Lung (tissue), 12 donors: Measurements from ENCODE around the gene RHEBL1. TPM values are rescaled to one million over a fixed set of nuclear protein-coding genes. Genes with fewer than 3 reads are reported as not detected.

Source experiments
- ATAC-seq: fragments of 200-7000 bp; cut with Tn5 transposase; one replicate; pipeline ENCODE4 v1.9.1; 2020; ENCODE audit warnings: moderate number of reproducible peaks; ENCODE audit not compliant: insufficient read depth, low FRiP score
- DNase-seq, 3 donors: peaks; one replicate each; pipeline ENCODE4 v3.0.0-alpha.2; 2013 to 2017
- H3K27ac ChIP-seq, 2 donors: one replicate each; pipeline ENCODE4 v1.5.1; 2013; ENCODE audit warnings: mild to moderate bottlenecking in 2 of 2, moderate library complexity in 2 of 2, control low read depth in 1 of 2, inconsistent platforms in 1 of 2, low read depth in 1 of 2, low read length in 1 of 2
- H3K27me3 ChIP-seq, 3 donors: one replicate each; pipeline ENCODE4 v1.5.1; 2013; ENCODE audit warnings: low read length in 2 of 3; ENCODE audit not compliant: control insufficient read depth in 3 of 3, insufficient read depth in 3 of 3
- H3K36me3 ChIP-seq, 4 donors: one replicate each; pipeline ENCODE4 v1.5.1; 2013; ENCODE audit warnings: low read length in 4 of 4, mild to moderate bottlenecking in 1 of 4, moderate library complexity in 1 of 4; ENCODE audit not compliant: control insufficient read depth in 4 of 4, insufficient read depth in 4 of 4
- H3K4me1 ChIP-seq, 5 donors: one replicate each; pipeline ENCODE4 v1.5.1; 2013; ENCODE audit warnings: low read length in 5 of 5, mild to moderate bottlenecking in 2 of 5, moderate library complexity in 1 of 5; ENCODE audit not compliant: control insufficient read depth in 5 of 5, insufficient read depth in 5 of 5
- H3K4me3 ChIP-seq: one replicate; pipeline ENCODE4 v1.5.1; 2013; ENCODE audit warnings: mild to moderate bottlenecking, control low read depth, moderate library complexity
- H3K9ac ChIP-seq, 2 donors: one replicate each; pipeline ENCODE4 v1.5.1; 2013; ENCODE audit warnings: low read length in 2 of 2, control low read depth in 1 of 2; ENCODE audit not compliant: insufficient read depth in 1 of 2
- H3K9me3 ChIP-seq, 4 donors: one replicate each; pipeline ENCODE4 v1.5.1; 2013; ENCODE audit warnings: low read length in 3 of 4, mild to moderate bottlenecking in 1 of 4, moderate library complexity in 1 of 4; ENCODE audit not compliant: control insufficient read depth in 4 of 4, insufficient read depth in 3 of 4
- WGBS, 2 donors: extraction: QIAGEN DNeasy Blood & Tissue Kit; methylation state at CpG; one replicate each; pipeline ENCODE4 v1.1.7; 2013; 5-methylcytosine and 5-hydroxymethylcytosine counted together
- polyA plus RNA-seq, 2 donors: library from polyadenylated mRNA; stranded (reverse); fragments of 200-250 nt; gene quantifications; one replicate each; pipeline ENCODE4 v1.2.1, GENCODE V29; 2013
- total RNA-seq, 2 donors: library from RNA; depleted of rRNA in 1 of 2; stranded (reverse); fragments of >200 nt in 1 of 2; gene quantifications; one replicate each; pipeline ENCODE4 v1.2.1, GENCODE V29; 2014 to 2021
- TF ChIP-seq, protein P1 (sequence below): IDR thresholded peaks from 2 replicates; pipeline ENCODE4 v1.5.1; 2012; ENCODE audit warnings: mild to moderate bottlenecking; ENCODE audit errors: control extremely low read depth, extremely low read depth
- donor health status: control.
- donor health status: control.
- donor health status: Bipolar disorder and iron deficiency.
- donor health status: healthy.
- donor health status: DM: yes; HTN: yes; CAD: no.

The RHEBL1 gene
- total and polyA plus RNA-seq, 4 donors = 0.51 to 2.6 (median 2.1) TPM

DNA sequence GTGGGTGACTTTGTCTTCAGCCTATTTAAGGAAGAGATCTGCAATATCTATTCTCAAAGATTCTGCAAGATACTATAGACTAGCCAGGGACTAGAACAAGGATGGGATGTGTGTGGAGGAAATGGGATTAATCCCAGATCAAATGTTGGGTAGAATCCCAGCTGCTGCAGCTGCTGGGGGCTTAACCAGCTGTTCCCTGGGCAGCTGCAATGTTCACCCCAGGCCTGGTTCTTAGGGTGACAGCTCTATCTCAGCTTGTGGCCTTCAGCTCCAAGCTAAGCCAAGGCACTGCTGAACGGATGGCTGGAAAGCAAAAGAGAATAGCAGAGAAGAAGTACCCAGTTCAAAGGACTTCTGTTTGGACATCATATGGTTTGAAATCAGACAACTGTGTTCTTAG is 10.0 kb upstream of the RHEBL1 start:
- Histone ChIP-seq H3K4me1 (no peaks in the 10 kb centered on the region), H3K9me3 (no peaks in the 10 kb centered on the region), H3K27me3 (no peaks in the 10 kb centered on the region), H3K36me3 (no peaks in the 10 kb centered on the region), H3K4me3 (no peak overlapping the region), H3K27ac (no peak overlapping the region), H3K9ac (no peak overlapping the region)
- DNase-seq = no peak
- no peak for ATAC-seq
- 76 to 91% methylated on average over 1 of the region's 1 CpG for WGBS, 2 donors
- TF ChIP-seq, protein P1, sequence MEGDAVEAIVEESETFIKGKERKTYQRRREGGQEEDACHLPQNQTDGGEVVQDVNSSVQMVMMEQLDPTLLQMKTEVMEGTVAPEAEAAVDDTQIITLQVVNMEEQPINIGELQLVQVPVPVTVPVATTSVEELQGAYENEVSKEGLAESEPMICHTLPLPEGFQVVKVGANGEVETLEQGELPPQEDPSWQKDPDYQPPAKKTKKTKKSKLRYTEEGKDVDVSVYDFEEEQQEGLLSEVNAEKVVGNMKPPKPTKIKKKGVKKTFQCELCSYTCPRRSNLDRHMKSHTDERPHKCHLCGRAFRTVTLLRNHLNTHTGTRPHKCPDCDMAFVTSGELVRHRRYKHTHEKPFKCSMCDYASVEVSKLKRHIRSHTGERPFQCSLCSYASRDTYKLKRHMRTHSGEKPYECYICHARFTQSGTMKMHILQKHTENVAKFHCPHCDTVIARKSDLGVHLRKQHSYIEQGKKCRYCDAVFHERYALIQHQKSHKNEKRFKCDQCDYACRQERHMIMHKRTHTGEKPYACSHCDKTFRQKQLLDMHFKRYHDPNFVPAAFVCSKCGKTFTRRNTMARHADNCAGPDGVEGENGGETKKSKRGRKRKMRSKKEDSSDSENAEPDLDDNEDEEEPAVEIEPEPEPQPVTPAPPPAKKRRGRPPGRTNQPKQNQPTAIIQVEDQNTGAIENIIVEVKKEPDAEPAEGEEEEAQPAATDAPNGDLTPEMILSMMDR = no peak

DNA sequence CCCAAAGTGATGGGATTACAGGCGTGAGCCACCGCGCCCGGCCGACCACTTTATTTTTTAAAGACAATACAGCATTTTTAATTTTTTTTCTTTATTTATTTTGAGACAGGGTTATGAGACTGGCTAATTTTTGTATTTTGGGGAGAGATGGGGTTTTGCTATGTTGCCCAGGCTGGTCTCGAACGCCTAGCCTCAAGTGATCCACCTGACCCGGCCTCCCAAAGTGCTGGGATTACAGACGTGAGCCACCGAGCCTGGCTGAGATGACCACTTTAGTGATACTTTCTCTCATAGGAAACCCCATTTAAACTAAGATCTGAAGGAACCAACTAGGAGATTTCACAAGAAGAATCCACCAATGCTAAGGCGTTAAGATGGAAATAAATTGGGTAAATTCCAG is 1.2 kb upstream of the RHEBL1 start:
- DNase-seq (no peak), ATAC-seq (no peak)
- WGBS, 2 donors = 94 to 96% methylated on average over 11 of the region's 11 CpGs
- Histone ChIP-seq H3K27ac (no peak overlapping the region), H3K4me1 (peaks cover 0 to 15% (median 3%) of the 10 kb centered on the region in 5 donors), H3K4me3 (no peak overlapping the region), H3K9me3 (no peaks in the 10 kb centered on the region), H3K36me3 (no peaks in the 10 kb centered on the region), H3K9ac (no peak overlapping the region), H3K27me3 (no peaks in the 10 kb centered on the region)
- TF ChIP-seq, protein P1 = no peak

DNA sequence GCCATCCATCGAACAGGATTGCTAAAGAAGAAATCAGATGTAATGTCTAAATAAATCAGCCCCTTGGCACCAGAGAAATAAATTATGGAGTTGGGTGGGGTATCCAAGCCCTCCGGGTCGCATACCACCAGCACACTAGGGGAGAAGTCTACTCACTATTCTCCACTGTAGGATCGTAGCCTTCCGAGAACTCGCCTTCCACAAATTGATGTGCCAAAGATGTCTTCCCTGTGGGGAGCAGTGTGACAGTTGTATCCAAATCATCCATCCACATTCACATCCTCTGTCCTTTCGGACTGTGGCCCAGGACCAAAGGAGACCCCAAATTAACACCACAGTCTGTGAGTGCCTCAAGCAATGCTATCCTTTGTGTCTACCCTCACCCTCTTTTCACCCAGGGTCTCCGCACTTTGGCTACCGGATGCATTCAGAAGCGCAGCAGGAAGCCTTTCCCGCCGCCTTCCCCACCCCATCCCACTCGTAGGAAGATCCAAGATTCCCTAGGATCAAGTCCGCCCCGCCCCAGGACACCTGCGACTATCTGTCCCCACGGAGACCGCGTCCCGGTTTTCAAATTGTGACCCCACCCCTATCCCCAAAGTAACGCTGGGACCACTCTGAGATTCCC is 786 bp downstream of the RHEBL1 start:
- 18 to 27% methylated on average over 21 of the region's 21 CpGs for WGBS, 2 donors
- no peak for ATAC-seq
- H3K4me3 ChIP-seq = peak overlapping the region; percentile 75
- H3K27ac ChIP-seq = peak overlapping the region in 1 of 2 donors; percentile 89
- no peaks in the 10 kb centered on the region for H3K27me3 ChIP-seq
- peak overlapping the region; percentile 41 to 66 for H3K9ac ChIP-seq
- TF ChIP-seq, protein P1 = no peak
- peaks cover 0 to 15% (median 3%) of the 10 kb centered on the region in 5 donors for H3K4me1 ChIP-seq
- H3K9me3 ChIP-seq = no peaks in the 10 kb centered on the region
- H3K36me3 ChIP-seq = no peaks in the 10 kb centered on the region
- DNase-seq = no peak

DNA sequence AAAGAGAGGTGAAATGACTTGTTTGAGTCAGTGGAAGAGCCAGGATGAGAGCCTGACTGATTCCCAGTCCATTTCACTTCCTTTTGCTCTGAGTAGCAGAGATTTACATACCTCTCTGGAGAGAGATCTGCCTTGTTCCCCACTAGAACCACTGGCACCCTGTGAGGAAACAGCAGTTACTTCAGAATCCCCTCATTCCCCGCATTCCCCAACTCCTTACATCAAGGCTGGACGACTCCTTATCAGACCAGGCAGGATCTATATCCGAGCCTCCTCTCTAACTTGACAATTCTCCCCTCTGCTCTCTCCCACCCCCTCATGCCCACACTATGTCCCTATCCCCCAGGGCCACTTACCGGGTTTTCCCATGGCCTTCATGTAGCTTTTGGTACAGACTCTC is 3.7 kb downstream of the RHEBL1 start:
- Histone ChIP-seq H3K9me3 (no peaks in the 10 kb centered on the region), H3K4me3 (no peak overlapping the region), H3K4me1 (peaks cover 0 to 21% (median 5%) of the 10 kb centered on the region in 5 donors), H3K27ac (no peak overlapping the region), H3K9ac (no peak overlapping the region), H3K27me3 (no peaks in the 10 kb centered on the region), H3K36me3 (no peaks in the 10 kb centered on the region)
- no peak for DNase-seq
- no peak for ATAC-seq
- 75 to 86% methylated on average over 4 of the region's 4 CpGs for WGBS, 2 donors
- TF ChIP-seq, protein P1 = no peak
